Fibroblast of skin of left biceps (primary cell): ENCODE measurements around the gene PARD3B.

ENCODE experiments used
- DNase-seq, 2 experiments: peaks; one replicate each; pipeline ENCODE4 v3.0.0-alpha.2; 2013; ENCODE audit warnings: low read depth in 2 of 2

Gene PARD3B

DNA sequence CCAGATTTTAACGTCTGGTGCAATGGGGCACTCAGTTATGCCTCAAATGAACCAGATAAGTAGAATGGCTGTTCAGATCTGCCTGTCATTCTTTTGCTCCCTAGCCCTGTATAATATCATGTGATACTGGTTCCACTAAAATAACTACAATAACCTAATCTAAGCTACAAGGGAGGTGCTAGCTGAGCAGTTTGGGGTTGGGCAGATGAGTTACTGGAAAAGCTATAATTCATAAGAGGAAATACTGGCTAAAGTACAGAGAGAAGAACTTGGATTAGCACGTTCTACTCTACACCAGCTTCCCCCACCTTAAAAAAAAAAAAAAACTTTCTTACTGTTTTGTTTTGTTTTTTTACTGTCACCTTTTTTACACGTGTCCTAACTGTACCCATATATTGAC lies 953.7 kb downstream of the PARD3B start:
- no peak for DNase-seq

DNA sequence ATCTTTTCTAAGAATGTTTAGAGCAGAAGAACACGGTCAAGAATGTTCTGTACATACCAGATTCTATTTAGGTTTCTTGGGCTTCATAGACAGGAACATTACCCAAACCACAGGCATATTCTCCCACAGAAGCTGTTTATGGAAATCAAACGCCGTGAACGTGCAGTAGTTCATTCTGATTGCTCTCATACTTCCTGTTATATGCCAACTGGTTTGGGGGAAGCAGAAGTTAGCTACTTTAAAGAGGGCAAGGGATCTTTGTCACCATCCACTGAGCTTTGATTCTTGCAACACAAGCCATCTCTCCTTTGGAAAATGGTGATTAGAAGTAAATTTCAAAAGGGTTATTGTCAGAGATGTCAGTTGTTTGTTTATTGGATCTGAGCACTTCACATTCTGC lies 954.8 kb downstream of the PARD3B start:
- DNase-seq = no peak

DNA sequence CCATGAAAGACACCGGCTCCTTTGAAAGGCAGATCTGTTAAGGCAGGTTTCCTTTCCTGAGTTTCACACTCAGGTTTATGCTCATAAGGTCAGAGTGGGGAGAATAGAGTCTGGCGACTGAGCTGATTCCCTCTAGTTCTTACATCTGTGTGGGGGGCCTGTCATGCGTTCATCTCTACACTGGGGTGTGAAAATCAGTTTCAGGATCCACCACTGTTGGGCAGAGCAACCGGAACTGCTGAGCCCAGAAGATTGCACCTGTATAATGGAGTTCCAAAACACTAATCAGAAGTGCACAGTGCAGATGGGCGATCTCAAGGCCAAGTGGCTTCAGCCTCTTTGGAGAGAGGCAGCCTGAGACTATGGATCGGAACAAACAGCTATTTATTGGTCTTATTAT lies 955.7 kb downstream of the PARD3B start:
- DNase-seq = no peak

DNA sequence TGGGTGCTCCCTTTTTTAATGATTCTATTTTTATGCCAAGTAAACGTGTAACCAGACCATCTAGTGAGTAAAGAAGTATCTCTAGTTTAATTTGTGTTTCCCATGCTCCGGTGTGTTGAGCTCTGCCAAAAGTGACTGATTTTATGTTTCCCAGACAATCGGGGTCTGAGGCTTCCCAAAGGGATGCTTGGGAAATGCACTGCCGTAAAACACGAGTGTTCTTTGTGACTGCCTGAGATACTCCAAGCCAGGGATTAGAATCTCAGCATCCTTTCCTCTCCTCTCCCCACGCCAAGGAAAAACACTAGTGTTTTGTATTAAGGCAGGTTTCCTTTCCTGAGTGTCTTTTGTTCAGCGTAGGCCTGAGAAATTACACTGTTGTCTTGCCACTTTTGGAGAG lies 956.6 kb downstream of the PARD3B start:
- no peak for DNase-seq

DNA sequence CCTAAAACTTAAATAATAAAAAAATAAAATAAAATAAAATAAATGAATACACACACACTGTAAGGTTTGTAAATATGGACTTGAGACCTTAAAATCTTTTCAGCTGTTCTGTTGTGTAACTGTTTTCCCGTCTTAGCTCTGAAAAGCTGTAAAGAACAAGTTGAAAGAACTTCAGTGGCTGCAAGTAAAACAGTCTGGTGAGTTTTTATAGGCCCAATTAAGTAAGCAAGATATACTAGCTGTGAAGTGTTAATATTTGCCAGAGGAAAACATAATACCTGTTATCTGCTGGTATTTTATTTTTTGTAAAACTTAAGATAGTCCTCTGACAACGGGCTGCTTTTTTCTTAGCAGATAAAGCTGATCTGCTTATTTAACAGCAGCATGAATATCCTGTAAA lies 960.1 kb downstream of the PARD3B start:
- no peak for DNase-seq

DNA sequence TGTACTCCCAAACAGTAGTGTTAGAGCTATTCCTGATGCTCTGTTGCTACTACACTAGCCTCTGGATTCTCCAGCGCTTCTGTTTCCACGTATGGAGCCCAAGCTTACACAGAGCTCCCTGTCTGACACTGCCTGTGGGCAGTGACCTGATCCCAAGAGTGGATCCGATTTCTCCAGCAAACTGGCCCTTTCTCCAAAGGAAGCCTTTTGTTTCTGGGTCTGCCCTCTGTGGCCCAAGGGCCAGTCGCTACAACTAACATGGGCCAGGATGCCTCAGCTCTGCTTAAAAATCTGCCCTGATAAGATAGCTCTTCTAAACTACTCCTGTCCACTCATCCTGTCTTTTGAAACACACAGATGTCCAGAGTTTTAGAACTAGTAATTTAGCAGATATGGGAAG lies 964.4 kb downstream of the PARD3B start:
- DNase-seq = no peak

DNA sequence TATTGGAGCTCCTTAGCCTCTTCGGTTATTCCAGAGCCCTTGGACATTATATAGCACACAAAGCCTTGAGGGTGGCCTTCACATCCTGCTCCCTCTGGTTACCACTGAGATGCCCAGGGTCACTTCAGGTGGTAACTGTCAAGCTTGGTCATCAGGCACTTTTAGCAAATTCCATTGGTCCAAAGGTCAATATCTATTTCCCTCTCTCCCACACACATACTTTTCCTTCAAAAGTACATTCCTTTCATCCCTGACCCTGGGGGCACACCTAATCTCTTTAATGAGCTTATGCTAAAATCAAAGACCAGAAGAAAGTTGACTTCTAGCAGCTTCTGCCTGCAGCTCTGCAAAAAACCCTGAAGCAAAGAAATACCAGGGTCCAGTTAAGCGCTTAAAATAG lies 965.1 kb downstream of the PARD3B start:
- DNase-seq = no peak

DNA sequence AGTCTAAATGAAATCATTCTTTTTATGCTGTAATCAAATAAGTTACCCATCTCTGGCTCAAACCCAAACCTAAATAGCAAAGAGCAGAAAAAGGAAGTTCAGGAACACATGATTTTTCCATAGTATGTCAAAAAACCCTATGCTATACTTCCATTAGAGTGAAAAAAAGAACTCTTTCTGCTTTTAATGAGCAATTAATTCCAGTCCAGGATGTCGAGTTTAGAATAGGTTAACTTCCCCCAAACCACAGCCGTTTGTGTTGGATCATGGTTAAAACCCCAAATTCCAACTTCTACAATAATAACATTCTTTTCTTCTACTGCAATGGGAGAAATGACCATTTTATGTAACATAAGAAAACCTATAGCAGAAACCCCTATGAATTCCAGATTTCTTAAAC lies 965.9 kb downstream of the PARD3B start:
- peak; percentile 85 to 88 for DNase-seq

DNA sequence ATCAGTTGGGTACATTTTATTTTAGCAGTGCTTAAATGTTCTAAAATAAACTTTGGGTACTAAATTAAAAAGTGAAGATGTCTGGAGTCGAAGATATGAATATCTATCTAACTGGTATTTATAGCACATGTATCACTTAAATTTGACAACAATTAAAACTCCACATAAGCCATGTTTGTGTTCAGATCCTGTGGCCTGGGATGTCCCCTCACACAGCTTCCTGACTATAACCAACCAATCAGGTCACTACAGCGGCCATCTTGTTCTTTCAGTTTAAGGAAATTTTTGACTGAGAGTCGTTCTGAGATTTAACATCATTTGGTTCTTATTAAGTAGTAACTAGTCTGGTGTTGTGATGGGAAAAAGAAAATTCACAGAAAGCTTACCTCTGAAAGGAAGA lies 966.4 kb downstream of the PARD3B start:
- DNase-seq = peak; percentile 67 to 75

DNA sequence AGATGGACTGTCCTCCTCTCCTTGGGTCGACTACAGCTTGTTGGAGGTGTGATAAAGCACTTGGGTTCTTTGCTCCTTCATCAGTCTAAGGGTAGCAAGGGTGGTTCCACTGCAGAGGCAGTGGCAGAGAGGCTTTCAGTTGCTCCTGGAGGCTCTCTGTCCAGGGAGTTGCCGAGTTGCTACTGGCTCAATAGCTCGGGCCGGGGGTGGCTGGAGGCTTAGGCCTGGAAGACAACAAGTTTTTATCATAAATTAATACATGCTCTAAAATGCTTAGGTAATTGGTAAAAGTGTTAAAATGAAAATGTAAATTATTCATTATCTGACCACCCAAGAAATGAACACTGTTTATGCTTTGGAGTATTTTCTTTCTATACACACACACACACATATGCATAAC lies 975.0 kb downstream of the PARD3B start:
- no peak for DNase-seq

DNA sequence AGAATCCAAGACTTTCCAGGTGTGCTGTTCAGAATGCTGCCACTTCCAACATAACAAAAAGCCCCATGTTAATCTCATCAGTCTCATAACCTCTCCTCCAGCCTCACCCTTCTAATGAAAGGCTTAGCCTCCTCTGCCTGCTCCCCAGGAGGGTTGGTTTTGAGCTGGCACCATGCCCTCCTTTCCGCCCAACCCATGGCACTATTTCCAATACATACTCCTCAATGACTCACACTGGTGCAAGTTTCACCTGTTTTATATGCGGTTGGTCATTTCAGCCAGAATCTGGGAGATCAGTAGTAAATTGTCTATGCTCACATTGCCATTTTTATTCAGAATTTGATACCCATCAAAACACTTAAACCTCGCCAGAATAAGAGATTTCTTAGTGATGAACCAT lies 979.4 kb downstream of the PARD3B start:
- DNase-seq = no peak

DNA sequence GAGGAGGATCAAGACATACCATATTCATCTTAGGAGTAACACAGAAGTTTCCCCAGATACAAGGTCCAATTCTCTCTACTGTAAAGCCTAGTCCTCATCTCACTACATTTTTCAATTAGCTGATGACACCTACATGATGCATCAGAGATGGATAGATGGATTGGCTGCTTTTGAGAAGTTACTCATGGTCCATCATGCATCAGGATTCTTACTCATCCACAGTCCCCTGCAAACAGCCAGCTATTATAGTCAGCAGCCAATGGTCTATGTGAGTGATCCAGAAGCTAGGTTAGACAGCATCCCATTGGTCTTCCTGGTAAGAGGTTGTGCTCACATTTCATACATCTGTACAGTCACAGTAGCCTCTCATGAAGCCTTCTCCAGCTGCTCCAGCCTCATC lies 982.5 kb downstream of the PARD3B start:
- no peak for DNase-seq

DNA sequence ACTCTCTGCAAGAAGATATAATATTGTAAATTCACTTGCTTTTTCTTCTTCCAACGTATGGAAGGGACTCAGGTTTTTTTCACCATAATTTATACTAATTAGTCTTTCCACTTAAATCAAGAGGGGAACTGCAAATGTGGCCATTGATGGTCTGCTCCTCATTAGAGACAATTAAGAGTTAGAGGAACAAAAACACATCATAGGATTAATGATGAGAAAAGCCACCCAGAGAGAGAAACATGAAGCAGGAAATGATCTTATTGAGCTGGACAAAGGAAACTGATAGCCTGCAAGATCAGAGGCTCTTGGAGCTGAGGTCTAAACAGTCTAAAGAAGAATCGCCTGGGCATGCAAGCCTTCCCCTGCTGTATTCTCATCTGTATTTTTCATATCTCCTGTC lies 985.8 kb downstream of the PARD3B start:
- no peak for DNase-seq

DNA sequence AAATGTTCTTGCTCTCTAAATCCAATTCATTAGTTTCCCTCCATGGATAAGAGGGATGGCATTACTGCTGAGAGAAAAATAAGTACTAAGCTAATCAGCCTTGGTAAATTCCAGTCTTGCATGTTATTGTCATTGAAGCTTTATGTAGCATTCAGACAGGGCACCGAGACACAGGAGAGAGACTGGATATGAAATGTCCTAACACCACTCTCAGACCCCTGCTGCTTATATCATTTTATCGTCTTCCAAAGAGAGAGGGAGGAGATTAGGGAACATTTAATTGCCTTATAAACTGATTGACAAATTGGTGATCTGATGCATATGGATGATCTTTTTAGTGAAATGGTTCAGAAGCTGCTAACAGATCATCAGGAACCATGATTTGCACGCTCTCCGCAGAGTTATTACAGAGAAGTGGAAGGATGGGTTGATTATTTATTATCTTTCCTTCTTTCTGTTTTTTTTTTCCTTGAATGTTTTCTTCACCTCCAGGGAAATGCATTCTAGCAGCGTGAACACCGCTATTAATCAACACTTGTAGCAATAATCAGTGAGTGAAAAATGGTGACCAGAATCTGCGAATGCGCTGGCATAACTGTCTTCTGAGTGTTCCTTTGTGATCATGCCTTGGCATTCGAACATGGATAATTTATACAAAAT lies 986.3 kb downstream of the PARD3B start:
- no peak for DNase-seq

DNA sequence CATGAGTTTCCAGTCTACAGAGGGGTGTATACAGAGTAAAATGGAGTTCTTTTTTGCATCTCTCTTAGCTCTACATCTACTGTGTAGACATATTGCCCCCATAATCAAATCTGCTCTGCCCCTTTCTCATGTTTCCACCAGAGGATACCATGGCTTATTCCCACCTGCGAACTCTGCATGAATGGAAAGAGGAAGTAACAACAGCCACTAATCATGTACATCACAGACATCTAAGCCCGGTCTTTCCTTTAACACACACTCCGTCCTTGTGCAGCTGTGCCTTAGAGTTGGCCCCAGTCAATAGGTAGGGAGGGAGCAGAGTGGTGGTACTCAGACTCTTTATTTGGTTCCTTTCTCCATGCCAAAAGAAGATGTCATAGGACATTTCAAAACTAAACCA lies 989.7 kb downstream of the PARD3B start:
- no peak for DNase-seq

DNA sequence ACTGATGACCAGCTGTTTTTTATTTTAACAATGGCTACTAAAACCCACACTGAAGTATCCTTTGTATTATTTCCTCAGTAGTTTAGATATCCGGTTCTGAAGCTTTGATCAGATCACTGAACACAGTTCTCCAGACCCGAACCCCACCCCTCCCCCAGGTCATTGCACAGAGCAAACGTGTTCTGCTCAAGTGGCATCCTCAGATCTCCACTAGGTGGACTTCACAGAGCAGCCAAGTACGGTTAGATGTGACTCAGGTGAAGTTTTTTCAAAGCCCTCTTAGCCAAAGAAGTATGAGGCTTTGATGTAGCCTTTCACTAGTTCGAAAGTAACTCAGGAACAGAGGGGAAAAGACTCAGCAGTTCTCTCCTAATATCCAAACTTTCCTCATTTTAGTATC lies 994.3 kb downstream of the PARD3B start:
- DNase-seq = no peak

DNA sequence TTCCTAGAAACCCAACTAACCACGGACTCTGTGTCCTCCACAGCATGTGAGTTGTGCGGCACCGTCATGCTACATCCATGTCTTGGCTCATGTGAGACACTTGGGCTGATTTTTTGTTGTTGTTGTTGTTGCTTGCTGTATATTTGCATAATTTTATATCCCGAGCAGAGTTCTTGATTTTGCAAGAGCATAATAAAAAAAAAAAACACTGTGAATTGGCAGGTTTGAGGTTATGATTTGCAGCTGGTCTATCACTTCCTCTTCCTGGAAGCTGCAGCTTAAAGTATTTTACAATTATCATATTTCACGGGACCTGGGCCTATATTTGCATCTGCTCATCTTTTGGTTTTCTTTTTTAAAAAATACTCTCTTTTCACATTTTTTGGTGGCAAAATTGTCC lies 994.8 kb downstream of the PARD3B start:
- DNase-seq = no peak

DNA sequence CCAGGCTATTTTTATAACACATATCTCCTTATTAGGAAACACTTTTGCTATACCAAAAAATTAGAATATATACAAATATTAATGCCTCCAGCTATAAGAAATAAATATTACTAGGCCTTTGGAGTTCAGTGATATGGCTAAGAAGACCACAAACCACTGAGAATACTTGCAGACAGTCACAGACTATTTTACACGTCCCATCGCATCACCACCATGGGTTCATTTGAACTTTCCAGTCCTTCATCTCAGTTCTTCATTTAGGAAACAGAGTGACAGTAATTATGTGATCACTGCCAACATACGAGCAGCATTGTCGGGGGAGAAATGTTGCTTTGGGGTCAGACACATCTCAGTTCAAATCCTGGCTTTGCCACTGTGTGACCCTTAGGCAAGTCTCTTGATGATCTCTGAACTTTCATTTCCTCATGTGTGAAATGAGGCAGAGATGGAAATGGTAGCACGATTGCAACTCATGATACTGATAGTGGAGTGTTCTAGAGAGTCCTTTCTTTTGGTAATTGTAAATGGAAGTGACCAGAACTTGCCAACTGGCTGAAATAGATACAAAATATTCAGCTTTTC lies 998.1 kb downstream of the PARD3B start:
- no peak for DNase-seq

DNA sequence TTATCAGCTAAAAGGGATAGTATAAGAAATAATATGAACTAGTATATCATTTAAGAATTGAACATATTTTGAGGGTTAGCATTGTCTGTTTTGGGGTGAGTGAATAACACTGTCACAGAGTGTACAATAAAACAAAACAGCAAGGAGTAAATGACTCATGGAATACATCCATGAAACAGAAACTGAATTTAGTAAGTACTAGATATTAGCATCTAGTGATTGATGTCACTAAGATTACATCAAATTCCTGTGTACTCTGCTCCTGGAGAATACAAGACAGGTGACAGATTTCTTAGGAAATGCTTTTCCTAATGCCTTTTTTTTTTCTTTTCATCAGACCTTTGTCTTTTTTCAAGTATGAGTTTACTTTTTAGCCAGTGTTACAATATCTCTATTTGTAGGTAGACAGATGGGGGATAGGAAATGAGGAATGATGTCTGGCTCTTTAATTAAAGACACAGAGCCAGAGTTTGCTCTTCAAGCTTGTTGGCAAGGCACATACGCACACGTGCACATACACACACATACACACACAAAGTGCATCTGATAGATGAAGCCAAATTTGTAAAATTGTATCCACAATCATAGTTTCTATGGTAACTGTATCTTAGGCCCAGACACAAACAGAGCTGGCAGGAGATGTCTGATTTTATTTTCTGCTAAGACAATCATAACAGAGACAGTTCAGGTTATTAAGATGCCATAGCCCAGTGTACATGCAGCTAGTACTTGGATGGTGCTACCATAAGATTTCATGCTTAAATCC lies 998.8 kb downstream of the PARD3B start:
- DNase-seq = no peak

DNA sequence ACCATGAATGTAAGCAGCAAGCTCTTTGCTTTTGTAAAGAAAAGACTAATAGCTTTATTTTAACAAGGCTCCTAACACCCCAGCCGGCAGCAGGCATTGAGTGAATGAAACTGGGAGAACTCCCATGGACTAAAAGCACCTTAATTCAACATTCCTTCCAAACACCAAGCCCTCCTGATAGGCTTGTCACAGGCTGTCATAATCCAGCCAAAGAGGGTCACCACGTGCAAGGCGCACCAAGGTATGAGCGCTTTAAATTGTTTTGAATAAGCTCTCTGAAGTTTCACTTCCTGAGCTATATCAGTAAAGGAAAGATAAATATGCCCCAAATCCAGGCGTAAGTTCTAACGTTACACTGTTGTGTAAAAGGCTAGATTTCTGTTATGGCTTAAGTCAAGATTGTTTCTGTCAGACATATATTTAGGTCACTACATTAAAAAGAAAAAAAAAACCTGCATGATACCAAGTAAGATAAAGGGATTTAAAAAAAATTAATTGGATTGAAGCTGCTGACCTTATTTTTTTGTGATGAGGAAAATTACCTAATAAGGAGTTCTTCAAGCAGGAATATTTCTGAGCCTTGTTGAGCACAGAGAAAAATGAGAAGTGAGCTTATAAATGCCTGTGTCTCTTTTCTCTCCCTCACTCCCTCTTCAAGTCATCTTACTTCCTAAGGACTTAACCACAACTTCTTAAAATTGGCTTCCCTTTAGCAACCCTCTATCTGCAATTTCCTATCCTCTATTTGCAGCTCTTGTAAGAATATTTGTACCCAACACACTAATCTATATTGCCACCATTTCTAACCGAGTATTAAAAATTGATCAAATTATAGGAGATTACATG lies 1000.9 kb downstream of the PARD3B start:
- no peak for DNase-seq

DNA sequence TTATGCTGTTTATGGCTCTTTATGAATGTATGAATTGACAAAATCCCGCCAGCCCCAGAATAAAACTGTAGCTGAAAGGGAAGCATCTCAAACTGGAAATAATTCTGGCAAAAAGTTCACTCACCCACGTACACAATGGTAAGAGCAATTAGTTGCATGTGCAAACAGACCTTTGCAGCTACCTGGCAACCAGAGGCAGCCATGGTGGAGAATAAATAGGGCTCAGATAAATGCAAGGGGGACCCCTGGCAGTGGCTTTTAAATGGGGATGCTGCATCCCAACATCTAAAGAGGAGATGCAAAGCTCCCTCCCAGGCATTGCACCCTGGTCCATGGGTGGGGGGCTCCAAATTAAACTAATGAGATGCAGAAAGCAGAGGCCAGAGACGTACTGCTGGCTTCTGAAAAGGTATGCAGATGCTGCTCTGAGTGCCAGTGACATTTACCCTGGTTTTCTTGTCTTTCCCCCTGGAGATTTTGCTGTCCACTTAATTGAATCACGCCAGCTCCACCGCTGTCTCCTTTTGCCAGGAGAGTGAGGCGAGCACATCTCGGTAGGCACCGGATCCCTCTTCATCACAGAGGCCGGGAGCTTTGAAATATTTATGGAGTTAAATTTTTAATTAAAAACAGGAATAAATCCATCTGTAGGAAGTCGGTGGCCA lies 1010.4 kb downstream of the PARD3B start:
- no peak for DNase-seq

DNA sequence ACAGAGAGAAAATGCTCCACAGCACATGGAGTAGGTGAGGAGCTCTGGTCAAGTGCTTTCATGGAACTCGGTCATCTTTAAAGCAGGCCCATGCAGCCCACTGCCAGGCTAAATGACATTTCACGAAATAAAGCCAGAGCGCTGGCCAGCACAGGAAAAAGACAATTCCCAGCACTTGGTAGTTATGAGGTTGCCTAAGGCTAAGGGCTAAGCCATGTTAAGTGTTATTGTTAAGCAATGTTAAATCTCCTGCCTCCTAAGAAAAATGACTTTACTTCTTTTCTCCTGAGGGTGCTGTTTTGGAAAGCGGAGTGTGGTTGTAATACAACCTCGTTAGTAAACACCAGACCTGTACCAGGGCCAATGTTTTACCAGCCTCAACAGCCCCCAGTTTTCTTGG lies 1011.1 kb downstream of the PARD3B start:
- DNase-seq = no peak
